ENCODE measurements around the gene CS.

DNA sequence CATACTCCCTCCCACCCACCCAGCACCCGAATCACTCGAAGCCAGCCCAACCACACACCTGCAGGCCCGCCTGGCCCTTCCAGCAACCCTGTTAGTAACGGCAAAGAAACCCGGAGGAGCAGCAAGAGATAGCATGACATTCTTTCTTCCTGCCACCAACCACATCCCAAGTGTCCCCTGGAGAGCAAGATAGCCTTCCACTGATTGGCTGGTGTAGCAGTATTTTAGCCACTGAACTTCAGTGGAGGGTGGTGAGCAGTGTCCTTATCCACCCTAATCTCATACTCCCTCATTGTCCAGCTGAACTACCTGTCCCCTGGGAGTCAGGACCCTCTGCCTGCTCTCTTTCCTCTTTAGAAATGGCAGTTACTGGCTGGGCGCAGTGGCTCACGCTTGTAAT is 71.0 kb downstream of the CS start:
- TF ChIP-seq, protein P1, sequence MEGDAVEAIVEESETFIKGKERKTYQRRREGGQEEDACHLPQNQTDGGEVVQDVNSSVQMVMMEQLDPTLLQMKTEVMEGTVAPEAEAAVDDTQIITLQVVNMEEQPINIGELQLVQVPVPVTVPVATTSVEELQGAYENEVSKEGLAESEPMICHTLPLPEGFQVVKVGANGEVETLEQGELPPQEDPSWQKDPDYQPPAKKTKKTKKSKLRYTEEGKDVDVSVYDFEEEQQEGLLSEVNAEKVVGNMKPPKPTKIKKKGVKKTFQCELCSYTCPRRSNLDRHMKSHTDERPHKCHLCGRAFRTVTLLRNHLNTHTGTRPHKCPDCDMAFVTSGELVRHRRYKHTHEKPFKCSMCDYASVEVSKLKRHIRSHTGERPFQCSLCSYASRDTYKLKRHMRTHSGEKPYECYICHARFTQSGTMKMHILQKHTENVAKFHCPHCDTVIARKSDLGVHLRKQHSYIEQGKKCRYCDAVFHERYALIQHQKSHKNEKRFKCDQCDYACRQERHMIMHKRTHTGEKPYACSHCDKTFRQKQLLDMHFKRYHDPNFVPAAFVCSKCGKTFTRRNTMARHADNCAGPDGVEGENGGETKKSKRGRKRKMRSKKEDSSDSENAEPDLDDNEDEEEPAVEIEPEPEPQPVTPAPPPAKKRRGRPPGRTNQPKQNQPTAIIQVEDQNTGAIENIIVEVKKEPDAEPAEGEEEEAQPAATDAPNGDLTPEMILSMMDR (conservative IDR thresholded peaks at IDR 0.05 in 1 of 2, IDR thresholded peaks at IDR 0.05 in 1 of 2; ENCODE audit: low read depth in 1 of 2, low read length in 2 of 2): no peak
- TF ChIP-seq EZH2 (IDR thresholded peaks at IDR 0.05; ENCODE audit: low read length, missing control alignments): no peak
